IMR-90 (cell line): ENCODE results near the gene DNAJA1. TPM values are rescaled to one million over a fixed set of nuclear protein-coding genes. Genes with fewer than 3 reads are reported as not detected.

ENCODE experiments used
- ATAC-seq: fragments of 200-7000 bp; cut with Tn5 transposase; 2 replicates; pipeline ENCODE4 v1.9.1; 2020; ENCODE audit warnings: low read depth, mild to moderate bottlenecking, moderate library complexity
- BruUV-seq: library from RNA; stranded (reverse); fragments of 400-500 nt; replicated peaks from 2 replicates; lab custom pipeline; 2021; lab: Mats Ljungman, UMichigan
- CTCF ChIA-PET: fragments of 300-600 bp; formaldehyde crosslinking; extraction: SDS; loops from one replicate; lab custom pipeline; 2021; ENCODE audit warnings: antibody characterized with exemption; lab: Yijun Ruan, JAX
- POLR2A ChIA-PET: fragments of 300-600 bp; sonication (Branson Sonifier 250); formaldehyde crosslinking; loops from one replicate; lab custom pipeline; 2022; ENCODE audit warnings: antibody characterized with exemption; ENCODE audit not compliant: unreplicated experiment; lab: Charles Lee
- DNase-seq: peaks from one replicate; pipeline ENCODE4 v3.0.0; 2013
- H2AFZ ChIP-seq: replicated peaks from 2 replicates; pipeline ENCODE3; 2013; ENCODE audit warnings: low read length, mild to moderate bottlenecking; ENCODE audit not compliant: poor library complexity
- H2AK5ac ChIP-seq: 2 replicates; pipeline ENCODE4 v1.6.1; 2013; ENCODE audit warnings: low read depth, low read length, inconsistent platforms
- H2AK9ac ChIP-seq: replicated peaks from 2 replicates; pipeline ENCODE3; 2013; ENCODE audit warnings: mild to moderate bottlenecking, low read depth, low read length, moderate library complexity; ENCODE audit not compliant: poor library complexity
- H2BK120ac ChIP-seq: 2 replicates; pipeline ENCODE4 v1.6.1; 2013; ENCODE audit warnings: low read depth, low read length, inconsistent platforms
- H2BK15ac ChIP-seq: 3 replicates; pipeline ENCODE4 v1.6.1; 2013; ENCODE audit warnings: low read depth, low read length, inconsistent platforms
- H2BK20ac ChIP-seq: 2 replicates; pipeline ENCODE4 v1.6.1; 2013; ENCODE audit warnings: low read depth, mild to moderate bottlenecking, inconsistent platforms, low read length, moderate library complexity
- H2BK5ac ChIP-seq: 2 replicates; pipeline ENCODE4 v1.6.1; 2013; ENCODE audit warnings: mild to moderate bottlenecking, low read depth, low read length, inconsistent platforms; ENCODE audit not compliant: poor library complexity, severe bottlenecking
- H3K14ac ChIP-seq: replicated peaks from 2 replicates; pipeline ENCODE4 v1.6.1; 2013; ENCODE audit warnings: low read depth, low read length, inconsistent platforms
- H3K18ac ChIP-seq: 2 replicates; pipeline ENCODE4 v1.6.1; 2013; ENCODE audit warnings: low read depth, low read length, control low read depth
- H3K23ac ChIP-seq: 2 replicates; pipeline ENCODE4 v1.6.1; 2013; ENCODE audit warnings: low read depth, low read length, inconsistent platforms
- H3K27ac ChIP-seq: 2 replicates; pipeline ENCODE4 v1.5.1; 2013; ENCODE audit warnings: mild to moderate bottlenecking, control low read depth, low read length; ENCODE audit not compliant: insufficient read depth
- H3K27me3 ChIP-seq: 2 replicates; pipeline ENCODE4 v1.6.1; 2013; ENCODE audit warnings: low read length; ENCODE audit not compliant: control insufficient read depth, insufficient read depth
- H3K36me3 ChIP-seq: 2 replicates; pipeline ENCODE4 v1.6.1; 2013; ENCODE audit warnings: low read length, mixed read lengths; ENCODE audit not compliant: control insufficient read depth, insufficient read depth
- H3K4ac ChIP-seq: 2 replicates; pipeline ENCODE4 v1.6.1; 2013; ENCODE audit warnings: low read depth, low read length, inconsistent platforms
- H3K4me1 ChIP-seq: 2 replicates; pipeline ENCODE4 v1.6.1; 2013; ENCODE audit warnings: low read length, mixed read lengths; ENCODE audit not compliant: control insufficient read depth, insufficient read depth
- H3K4me2 ChIP-seq: 2 replicates; pipeline ENCODE4 v1.6.1; 2013; ENCODE audit warnings: low read depth, mild to moderate bottlenecking, control low read depth, low read length, moderate library complexity
- H3K4me3 ChIP-seq: 2 replicates; pipeline ENCODE4 v1.5.1; 2013; ENCODE audit warnings: low read depth, mild to moderate bottlenecking, control low read depth, low read length, moderate library complexity; ENCODE audit not compliant: insufficient read depth
- H3K56ac ChIP-seq: 2 replicates; pipeline ENCODE4 v1.6.1; 2013; ENCODE audit warnings: low read length, inconsistent platforms; ENCODE audit not compliant: insufficient read depth; ENCODE audit errors: extremely low read depth
- H3K79me1 ChIP-seq, 2 experiments: 2 replicates each; pipeline ENCODE4 v1.6.1; 2013; ENCODE audit warnings: low read length in 2 of 2, inconsistent platforms in 1 of 2, low read depth in 1 of 2
- H3K9ac ChIP-seq: 2 replicates; pipeline ENCODE4 v1.6.1; 2013; ENCODE audit warnings: low read depth, low read length, control low read depth
- H3K9me1 ChIP-seq: 2 replicates; pipeline ENCODE4 v1.6.1; 2013; ENCODE audit warnings: low read length, inconsistent platforms; ENCODE audit not compliant: insufficient read depth
- H3K9me3 ChIP-seq: 2 replicates; pipeline ENCODE4 v1.6.1; 2013; ENCODE audit warnings: low read length; ENCODE audit not compliant: control insufficient read depth, insufficient read depth
- H4K20me1 ChIP-seq: 2 replicates; pipeline ENCODE4 v1.6.1; 2013; ENCODE audit warnings: low read length, inconsistent platforms; ENCODE audit not compliant: insufficient read depth
- H4K5ac ChIP-seq: 2 replicates; pipeline ENCODE4 v1.6.1; 2013; ENCODE audit warnings: mild to moderate bottlenecking, low read depth, low read length, control low read depth
- H4K8ac ChIP-seq, 2 experiments: 2 replicates each; pipeline ENCODE4 v1.6.1; 2013; ENCODE audit warnings: low read depth in 2 of 2, low read length in 2 of 2, control low read depth in 1 of 2, inconsistent platforms in 1 of 2
- H4K91ac ChIP-seq: 2 replicates; pipeline ENCODE4 v1.6.1; 2013; ENCODE audit warnings: low read depth, low read length, inconsistent platforms; ENCODE audit not compliant: insufficient read depth
- BHLHE40 ChIP-seq: fragments of 150-350 bp; IDR thresholded peaks from 2 replicates; pipeline ENCODE4 v1.6.1; 2016; ENCODE audit warnings: mild to moderate bottlenecking, low read depth, low read length
- CHD1 ChIP-seq: IDR thresholded peaks from 2 replicates; pipeline ENCODE4 v1.6.1; 2012; ENCODE audit warnings: low read depth, low read length, improper control_type of control experiment
- ELK1 ChIP-seq: fragments of 150-350 bp; IDR thresholded peaks from 2 replicates; pipeline ENCODE4 v1.6.1; 2016; ENCODE audit warnings: low read depth, mild to moderate bottlenecking, low read length, moderate library complexity, borderline replicate concordance
- FOS ChIP-seq: fragments of 150-350 bp; IDR thresholded peaks from 2 replicates; pipeline ENCODE4 v1.6.1; 2016; ENCODE audit warnings: low read depth, low read length
- MAZ ChIP-seq: IDR thresholded peaks from 2 replicates; pipeline ENCODE4 v1.6.1; 2012; ENCODE audit warnings: low read depth, mild to moderate bottlenecking, low read length, improper control_type of control experiment, moderate library complexity, borderline replicate concordance
- MXI1 ChIP-seq: IDR thresholded peaks from 2 replicates; pipeline ENCODE4 v1.6.1; 2012; ENCODE audit warnings: low read depth, mild to moderate bottlenecking, low read length, moderate library complexity, borderline replicate concordance
- NFE2L2 ChIP-seq: fragments of 150-350 bp; IDR thresholded peaks from 2 replicates; pipeline ENCODE4 v1.6.1; 2016; ENCODE audit warnings: low read depth, mild to moderate bottlenecking, low read length
- POLR2A ChIP-seq: IDR thresholded peaks from 2 replicates; pipeline ENCODE4 v1.6.1; 2012; ENCODE audit warnings: mild to moderate bottlenecking, low read depth, low read length
- RCOR1 ChIP-seq: IDR thresholded peaks from 2 replicates; pipeline ENCODE4 v1.6.1; 2012; ENCODE audit warnings: mild to moderate bottlenecking, low read length, improper control_type of control experiment; ENCODE audit not compliant: insufficient replicate concordance
- RFX5 ChIP-seq: IDR thresholded peaks from 2 replicates; pipeline ENCODE4 v1.8.0; 2012; ENCODE audit warnings: low read depth, mild to moderate bottlenecking, low read length, moderate library complexity
- USF2 ChIP-seq: fragments of 150-350 bp; IDR thresholded peaks from 2 replicates; pipeline ENCODE4 v1.6.1; 2017; ENCODE audit warnings: mild to moderate bottlenecking, antibody characterized with exemption, low read length, low read depth
- WGBS, 2 experiments: methylation state at CpG; one replicate each; pipeline versions ENCODE4 v1.1.5 to v1.1.7; 2013; ENCODE audit warnings: missing lambda C conversion rate in 2 of 2; ENCODE audit not compliant: insufficient read length in 1 of 2; ENCODE audit errors: extremely low coverage in 2 of 2; 5-methylcytosine and 5-hydroxymethylcytosine counted together
- dilution Hi-C: fragments of 300-500 bp; cut with HindIII; formaldehyde crosslinking; loops from one replicate; pipeline ENCODE4 v1.14.3; 2018; ENCODE audit warnings: low sequenced_read_pairs; ENCODE audit not compliant: unreplicated experiment
- in situ Hi-C: fragments of 300-500 bp; cut with MboI; formaldehyde crosslinking; loops from 3 replicates; pipeline ENCODE4 v1.14.3; 2019; ENCODE audit warnings: low sequenced_read_pairs, inconsistent platforms, mixed read lengths
- intact Hi-C: fragments of 100-400 bp; cut with micrococcal nuclease; formaldehyde crosslinking; loops from 2 replicates; pipeline ENCODE4 v1.10.0; 2022
- polyA plus RNA-seq, 3 experiments: library from polyadenylated mRNA; depleted of rRNA; stranded (reverse); fragments of >200 nt; gene quantifications; 2 replicates each; pipeline ENCODE4 v1.2.3, GENCODE V29; 2012; ENCODE audit warnings: low replicate concordance in 1 of 3
- total RNA-seq: library from RNA; depleted of rRNA; stranded (reverse); fragments of >200 nt; gene quantifications from 2 replicates; pipeline ENCODE4 v1.2.3, GENCODE V29; 2012
- TF ChIP-seq, protein P1 (sequence below): conservative IDR thresholded peaks from 2 replicates; pipeline ENCODE4 v1.5.1; 2012; ENCODE audit warnings: mild to moderate bottlenecking, low read depth, low read length, improper control_type of control experiment

DNAJA1 gene
- total and polyA plus RNA-seq, 2 of the 4 experiments (the other 2 are of a cell fraction): 59.5 to 118 TPM

- Histone ChIP-seq H4K91ac (peak within 1 kb of the TSS; percentile 68), H3K4me1 (no peaks in the 10 kb centered on the region), H3K56ac (peak within 1 kb of the TSS; percentile 71), H4K8ac (peak within 1 kb of the TSS; percentile 96 to 97), H3K18ac (peak within 1 kb of the TSS; percentile 39; the same call in 1 of the 2 replicates), H3K14ac (peak within 1 kb of the TSS; percentile 90), H2AK5ac (peak within 1 kb of the TSS; percentile 50), H3K9me1 (no peaks in the 10 kb centered on the region; the same call in 1 of the 2 replicates), H3K27ac (peak within 1 kb of the TSS; percentile 93), H3K9ac (peak within 1 kb of the TSS; percentile 95), H3K36me3 (peaks cover 15% of the 10 kb centered on the region), H2BK120ac (no peak within 1 kb of the TSS), H3K23ac (peak within 1 kb of the TSS; percentile 78; the same call in 1 of the 2 replicates), H3K4me3 (peak within 1 kb of the TSS; percentile 90), H2AFZ (peak within 1 kb of the TSS; percentile 95), H2BK5ac (peak within 1 kb of the TSS; percentile 69), H3K4ac (peak within 1 kb of the TSS; percentile 90), H2BK15ac (no peak within 1 kb of the TSS), H4K5ac (peak within 1 kb of the TSS; percentile 90), H3K9me3 (no peaks in the 10 kb centered on the region), H2BK20ac (no peak within 1 kb of the TSS), H3K27me3 (no peaks in the 10 kb centered on the region), H3K79me1 (peaks cover 3 to 33% of the 10 kb centered on the region in 2 experiments; a peak in 3 of 4 replicates), H4K20me1 (no peaks in the 10 kb centered on the region; the same call in 1 of the 2 replicates), H2AK9ac (peak within 1 kb of the TSS; percentile 32), H3K4me2 (peak within 1 kb of the TSS; percentile 92)
- in situ Hi-C loops: no loop called here
- DNase-seq (peak; percentile 96), ATAC-seq (peak; percentile 98)
- intact Hi-C loops: loop anchor here (2.0 to 5.0 kb wide), 2 partner anchors 34 to 56 kb away; no protein-coding TSS in a partner anchor
- WGBS, 2 experiments: 0% methylated on average over 9 of the region's 53 CpGs; no CpG with 5 or more reads in 1 of the 2 experiments
- POLR2A ChIA-PET: interaction anchor here (1.0 kb wide), 1 partner anchor 91 kb away, joined by 3 read pairs; the partner anchor contains the start of gene B4GALT1
- CTCF ChIA-PET: no interaction called here
- BruUV-seq: no TSS peak
- dilution Hi-C loops: no loop called here
- TF ChIP-seq MXI1: no peak; the same call in 1 of the 2 replicates
- no peak for TF ChIP-seq BHLHE40
- TF ChIP-seq MAZ: peak; percentile 71; the same call in 1 of the 2 replicates
- 0 out of 2 replicates have a peak, but pooled peaks have one; percentile 28 for TF ChIP-seq CHD1
- no peak for TF ChIP-seq RFX5
- peak; percentile 93 for TF ChIP-seq POLR2A
- peak; percentile 71 for TF ChIP-seq RCOR1
- TF ChIP-seq, protein P1, sequence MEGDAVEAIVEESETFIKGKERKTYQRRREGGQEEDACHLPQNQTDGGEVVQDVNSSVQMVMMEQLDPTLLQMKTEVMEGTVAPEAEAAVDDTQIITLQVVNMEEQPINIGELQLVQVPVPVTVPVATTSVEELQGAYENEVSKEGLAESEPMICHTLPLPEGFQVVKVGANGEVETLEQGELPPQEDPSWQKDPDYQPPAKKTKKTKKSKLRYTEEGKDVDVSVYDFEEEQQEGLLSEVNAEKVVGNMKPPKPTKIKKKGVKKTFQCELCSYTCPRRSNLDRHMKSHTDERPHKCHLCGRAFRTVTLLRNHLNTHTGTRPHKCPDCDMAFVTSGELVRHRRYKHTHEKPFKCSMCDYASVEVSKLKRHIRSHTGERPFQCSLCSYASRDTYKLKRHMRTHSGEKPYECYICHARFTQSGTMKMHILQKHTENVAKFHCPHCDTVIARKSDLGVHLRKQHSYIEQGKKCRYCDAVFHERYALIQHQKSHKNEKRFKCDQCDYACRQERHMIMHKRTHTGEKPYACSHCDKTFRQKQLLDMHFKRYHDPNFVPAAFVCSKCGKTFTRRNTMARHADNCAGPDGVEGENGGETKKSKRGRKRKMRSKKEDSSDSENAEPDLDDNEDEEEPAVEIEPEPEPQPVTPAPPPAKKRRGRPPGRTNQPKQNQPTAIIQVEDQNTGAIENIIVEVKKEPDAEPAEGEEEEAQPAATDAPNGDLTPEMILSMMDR: no peak
- TF ChIP-seq ELK1: no peak
- no peak for TF ChIP-seq NFE2L2
- TF ChIP-seq USF2: no peak
- TF ChIP-seq FOS: no peak
Observed at GRCh38 chr9:33076046-33077004, 51.3 kb downstream of the DNAJA1 start, which contains the start of gene SMU1. TSS of gene SMU1 (minus strand) at chr9:33076674. CDS start at chr9:33076608, 66 bp downstream.
